ENCODE data around the gene BAK1. TPM values are rescaled to one million over a fixed set of nuclear protein-coding genes. Genes with fewer than 3 reads are reported as not detected.

Gene BAK1
- total and polyA plus RNA-seq, 2 of the 13 experiments (the other 11 are each of a cell fraction or from before 2014, with no cell fraction given): 15.0 to 23.8 TPM

DNA sequence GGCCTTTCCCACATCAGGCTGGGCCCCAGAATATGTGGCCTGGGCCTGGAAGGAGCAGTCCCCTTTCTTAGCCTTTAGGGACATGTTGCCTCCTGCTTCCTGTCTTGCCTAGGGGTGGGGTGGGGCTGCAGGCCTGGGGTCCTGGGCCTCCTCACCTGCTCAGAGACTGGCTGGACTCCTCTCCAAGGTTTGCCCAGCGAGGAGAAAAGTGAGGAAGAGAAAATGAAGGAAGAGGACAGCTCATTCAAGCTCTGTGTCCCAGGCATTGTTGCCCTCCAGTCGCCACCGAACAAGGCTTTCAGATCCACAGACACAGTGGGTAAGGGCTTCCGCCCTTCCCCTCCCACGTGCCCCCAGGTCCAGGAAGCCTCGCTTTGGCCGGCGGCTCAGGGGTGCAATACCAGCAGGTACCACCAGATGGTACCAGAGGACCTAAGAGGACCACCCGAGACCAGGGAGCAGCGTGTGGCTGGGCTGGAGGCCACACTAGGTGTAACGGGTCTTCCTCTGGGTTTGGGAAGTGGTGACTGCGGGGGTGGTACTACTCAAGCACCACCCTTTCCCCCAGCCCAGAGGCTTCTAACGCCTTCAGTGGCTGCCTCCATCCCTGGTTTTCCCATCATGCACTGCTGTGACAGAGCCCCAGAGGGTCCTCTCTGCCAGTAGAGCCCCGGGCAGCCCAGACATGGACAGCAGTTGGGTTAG lies 5.5 kb upstream of the BAK1 start (continued):
- TF ChIP-seq MED8 (CRISPR knock-in tag; IDR thresholded peaks at IDR 0.05; ENCODE audit: insufficient replicate concordance) (no peak), ZNF207 (IDR thresholded peaks at IDR 0.05; ENCODE audit: borderline replicate concordance) (no peak), ZKSCAN1 (IDR thresholded peaks at IDR 0.05; ENCODE audit: low read length) (peak; percentile 70; the same call in 1 of the 2 replicates), AHR (CRISPR knock-in tag; IDR thresholded peaks at IDR 0.05) (peak; percentile 82; the same call in 1 of the 2 replicates), GPBP1L1 (CRISPR knock-in tag; IDR thresholded peaks at IDR 0.05) (no peak), RFXAP (CRISPR knock-in tag; IDR thresholded peaks at IDR 0.05; ENCODE audit: borderline replicate concordance) (no peak), ZNF441 (CRISPR knock-in tag; IDR thresholded peaks at IDR 0.05; ENCODE audit: borderline replicate concordance) (no peak), ZNF772 (CRISPR knock-in tag; IDR thresholded peaks at IDR 0.05) (no peak), ZNF768 (CRISPR knock-in tag; IDR thresholded peaks at IDR 0.05) (peak; percentile 33; the same call in 1 of the 2 replicates), SIN3A (IDR thresholded peaks at IDR 0.05; ENCODE audit: borderline replicate concordance, low read depth, low read length) (no peak), HOXD1 (CRISPR knock-in tag; IDR thresholded peaks at IDR 0.05) (no peak), MATR3 (CRISPR knock-in tag; IDR thresholded peaks at IDR 0.05) (no peak), SPEN (CRISPR knock-in tag; IDR thresholded peaks at IDR 0.05; ENCODE audit: low read depth) (no peak), SIX1 (CRISPR knock-in tag; IDR thresholded peaks at IDR 0.05; ENCODE audit: borderline replicate concordance) (no peak), IRX3 (CRISPR knock-in tag; IDR thresholded peaks at IDR 0.05; ENCODE audit: borderline replicate concordance, low read depth) (no peak), ETS1 (CRISPR knock-in tag; IDR thresholded peaks at IDR 0.05) (no peak), THAP11 (CRISPR knock-in tag; IDR thresholded peaks at IDR 0.05) (peak; percentile 60; the same call in 1 of the 2 replicates), KLF6 (CRISPR knock-in tag; IDR thresholded peaks at IDR 0.05) (no peak), ZNF20 (CRISPR knock-in tag; IDR thresholded peaks at IDR 0.05) (no peak), SKI (IDR thresholded peaks at IDR 0.05; ENCODE audit: partially characterized antibody) (peak; percentile 12), ZNF446 (CRISPR knock-in tag; IDR thresholded peaks at IDR 0.05) (no peak), ZNF230 (CRISPR knock-in tag; IDR thresholded peaks at IDR 0.05) (no peak), IKZF1 (IDR thresholded peaks at IDR 0.05) (no peak), MXD4 (CRISPR knock-in tag; IDR thresholded peaks at IDR 0.05) (peak; percentile 87; the same call in 1 of the 2 replicates)
- TF ChIP-seq, protein P1, sequence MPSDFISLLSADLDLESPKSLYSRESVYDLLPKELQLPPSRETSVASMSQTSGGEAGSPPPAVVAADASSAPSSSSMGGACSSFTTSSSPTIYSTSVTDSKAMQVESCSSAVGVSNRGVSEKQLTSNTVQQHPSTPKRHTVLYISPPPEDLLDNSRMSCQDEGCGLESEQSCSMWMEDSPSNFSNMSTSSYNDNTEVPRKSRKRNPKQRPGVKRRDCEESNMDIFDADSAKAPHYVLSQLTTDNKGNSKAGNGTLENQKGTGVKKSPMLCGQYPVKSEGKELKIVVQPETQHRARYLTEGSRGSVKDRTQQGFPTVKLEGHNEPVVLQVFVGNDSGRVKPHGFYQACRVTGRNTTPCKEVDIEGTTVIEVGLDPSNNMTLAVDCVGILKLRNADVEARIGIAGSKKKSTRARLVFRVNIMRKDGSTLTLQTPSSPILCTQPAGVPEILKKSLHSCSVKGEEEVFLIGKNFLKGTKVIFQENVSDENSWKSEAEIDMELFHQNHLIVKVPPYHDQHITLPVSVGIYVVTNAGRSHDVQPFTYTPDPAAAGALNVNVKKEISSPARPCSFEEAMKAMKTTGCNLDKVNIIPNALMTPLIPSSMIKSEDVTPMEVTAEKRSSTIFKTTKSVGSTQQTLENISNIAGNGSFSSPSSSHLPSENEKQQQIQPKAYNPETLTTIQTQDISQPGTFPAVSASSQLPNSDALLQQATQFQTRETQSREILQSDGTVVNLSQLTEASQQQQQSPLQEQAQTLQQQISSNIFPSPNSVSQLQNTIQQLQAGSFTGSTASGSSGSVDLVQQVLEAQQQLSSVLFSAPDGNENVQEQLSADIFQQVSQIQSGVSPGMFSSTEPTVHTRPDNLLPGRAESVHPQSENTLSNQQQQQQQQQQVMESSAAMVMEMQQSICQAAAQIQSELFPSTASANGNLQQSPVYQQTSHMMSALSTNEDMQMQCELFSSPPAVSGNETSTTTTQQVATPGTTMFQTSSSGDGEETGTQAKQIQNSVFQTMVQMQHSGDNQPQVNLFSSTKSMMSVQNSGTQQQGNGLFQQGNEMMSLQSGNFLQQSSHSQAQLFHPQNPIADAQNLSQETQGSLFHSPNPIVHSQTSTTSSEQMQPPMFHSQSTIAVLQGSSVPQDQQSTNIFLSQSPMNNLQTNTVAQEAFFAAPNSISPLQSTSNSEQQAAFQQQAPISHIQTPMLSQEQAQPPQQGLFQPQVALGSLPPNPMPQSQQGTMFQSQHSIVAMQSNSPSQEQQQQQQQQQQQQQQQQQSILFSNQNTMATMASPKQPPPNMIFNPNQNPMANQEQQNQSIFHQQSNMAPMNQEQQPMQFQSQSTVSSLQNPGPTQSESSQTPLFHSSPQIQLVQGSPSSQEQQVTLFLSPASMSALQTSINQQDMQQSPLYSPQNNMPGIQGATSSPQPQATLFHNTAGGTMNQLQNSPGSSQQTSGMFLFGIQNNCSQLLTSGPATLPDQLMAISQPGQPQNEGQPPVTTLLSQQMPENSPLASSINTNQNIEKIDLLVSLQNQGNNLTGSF (CRISPR knock-in tag; IDR thresholded peaks at IDR 0.05): no peak

All from HepG2 (cell line).